HG03039 (cell line): ENCODE measurements around the gene BCL2L13.

Experiments used
- ATAC-seq: cut with Tn5 transposase; IDR thresholded peaks from one replicate; pipeline ENCODE4 v1.9.1; 2021; ENCODE audit warnings: mild to moderate bottlenecking, moderate library complexity; ENCODE audit not compliant: unreplicated experiment

Gene BCL2L13

DNA sequence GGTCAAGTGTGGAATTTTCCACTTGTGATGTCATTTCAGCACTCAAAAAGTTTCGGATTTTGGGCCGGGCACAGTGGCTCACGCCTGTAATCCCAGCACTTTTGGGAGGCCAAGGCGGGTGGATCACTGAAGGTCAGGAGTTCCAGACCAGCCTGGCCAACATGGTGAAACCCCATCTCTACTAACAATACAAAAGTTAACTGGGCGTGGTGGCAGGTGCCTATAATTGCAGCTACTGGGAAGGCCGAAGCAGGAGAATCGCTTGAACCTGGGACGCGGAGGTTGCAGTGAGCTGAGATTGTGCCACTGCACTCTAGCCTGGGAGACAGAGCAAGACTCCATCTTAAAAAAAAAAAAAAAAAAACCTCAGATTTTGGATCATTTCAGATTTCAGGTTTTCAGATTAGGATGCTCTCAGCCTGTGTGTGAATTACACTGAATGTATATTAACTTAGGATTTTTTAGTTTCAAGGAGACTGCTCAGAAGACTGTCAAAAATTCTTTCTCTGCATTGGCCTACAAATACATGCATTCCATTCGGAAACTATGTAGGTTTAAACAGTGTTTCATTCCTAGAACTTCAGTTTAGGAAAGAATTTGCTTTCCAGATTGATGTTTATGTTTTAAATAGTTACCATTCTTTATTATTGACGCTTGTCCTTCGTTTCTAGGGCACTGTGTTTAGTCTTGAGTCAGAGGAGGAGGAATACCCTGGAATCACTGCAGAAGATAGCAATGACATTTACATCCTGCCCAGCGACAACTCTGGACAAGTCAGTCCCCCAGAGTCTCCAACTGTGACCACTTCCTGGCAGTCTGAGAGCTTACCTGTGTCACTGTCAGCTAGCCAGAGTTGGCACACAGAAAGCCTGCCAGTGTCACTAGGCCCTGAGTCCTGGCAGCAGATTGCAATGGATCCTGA, 87.7 kb downstream of the BCL2L13 start:
- no peak for ATAC-seq

GRCh38 chr22:17726928-17727897, 88.7 kb downstream of the BCL2L13 start:
- ATAC-seq: no peak

GRCh38 chr22:17728786-17729185, 90.2 kb downstream of the BCL2L13 start:
- ATAC-seq: no peak

DNA sequence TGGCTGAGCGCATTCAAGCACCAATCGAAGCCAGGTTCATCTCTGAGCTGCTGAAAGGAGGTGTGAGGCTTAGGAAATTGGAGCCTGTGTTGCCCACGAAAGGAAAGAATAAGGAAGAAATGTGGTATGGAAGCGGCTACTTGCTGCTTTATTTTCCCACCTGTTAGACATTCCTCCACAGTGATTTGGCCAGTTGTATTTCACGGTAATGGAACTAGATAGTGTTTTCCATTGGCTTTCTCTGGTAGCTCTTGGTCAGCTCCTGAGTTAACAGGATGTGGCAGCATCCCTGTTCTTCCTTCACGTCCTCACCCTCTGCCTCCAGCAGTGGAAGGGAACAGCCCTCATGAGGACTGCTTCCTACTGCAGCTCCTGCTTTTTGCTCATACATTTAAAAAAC, 91.0 kb downstream of the BCL2L13 start:
- no peak for ATAC-seq

DNA sequence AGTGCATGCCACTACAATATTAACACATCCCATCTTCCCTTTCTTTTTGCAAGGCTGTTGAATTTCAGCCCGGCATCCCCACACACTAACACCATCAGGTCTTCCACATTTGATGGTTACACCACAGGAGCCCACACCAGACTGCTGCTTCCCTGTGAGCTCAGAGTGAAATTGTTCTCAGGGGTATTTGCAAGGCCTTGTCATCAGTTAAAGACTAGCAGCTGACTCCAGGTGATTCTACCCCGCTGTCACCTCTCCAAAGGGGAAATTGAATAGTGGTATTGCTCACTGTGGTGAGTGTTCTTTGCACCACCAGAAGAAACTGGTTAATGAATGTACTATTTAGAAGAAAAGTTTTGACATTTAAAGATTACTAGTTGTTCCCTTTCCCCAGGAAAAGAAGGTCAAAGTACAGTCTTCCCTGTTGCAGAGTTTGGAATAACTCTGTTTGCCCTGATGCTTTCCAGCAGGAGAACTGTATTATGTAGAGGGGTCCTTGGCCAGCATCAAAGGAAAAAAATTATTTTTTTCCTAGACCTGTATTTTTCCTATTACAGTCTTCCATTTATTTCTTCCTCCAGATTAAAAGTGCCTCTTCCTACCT, 93.8 kb downstream of the BCL2L13 start:
- no peak for ATAC-seq

DNA sequence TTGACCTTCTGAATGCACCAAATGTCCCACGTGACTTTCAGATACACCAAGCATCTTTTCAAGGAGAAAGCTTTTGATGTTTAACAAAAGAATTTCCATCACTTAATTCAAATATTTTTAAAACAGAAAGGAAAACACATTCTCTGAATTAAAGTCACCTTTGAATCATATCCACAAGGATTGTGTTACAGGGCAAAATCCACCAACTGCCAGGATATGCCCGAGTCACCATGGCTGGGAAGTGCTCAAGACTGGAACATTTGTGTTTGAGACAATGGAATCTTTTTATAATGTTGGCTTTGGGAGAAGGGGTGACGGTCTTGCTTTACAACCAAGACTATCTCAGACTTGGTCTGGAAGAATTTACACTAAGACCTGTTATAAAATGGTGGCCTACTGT, 94.9 kb downstream of the BCL2L13 start:
- ATAC-seq: no peak

DNA sequence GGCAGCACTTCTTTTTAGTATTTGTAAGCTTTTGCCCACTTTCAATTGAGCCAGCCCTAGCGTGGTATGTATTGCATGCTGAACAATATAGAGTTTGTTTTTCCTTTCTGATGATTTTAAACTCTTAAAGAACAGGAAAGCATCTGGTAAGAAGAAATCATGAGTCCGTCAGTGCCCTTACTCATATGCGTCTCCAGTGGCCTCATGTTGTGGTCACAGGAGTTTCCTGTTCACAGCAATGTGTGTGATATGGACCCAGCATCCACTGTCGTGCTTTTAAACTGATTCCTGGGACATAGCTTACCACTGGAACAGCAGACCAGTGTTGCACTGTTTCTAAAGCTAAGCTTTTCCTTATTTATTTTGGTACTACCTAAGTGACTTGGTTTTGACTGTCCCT, 95.6 kb downstream of the BCL2L13 start:
- ATAC-seq: no peak

DNA sequence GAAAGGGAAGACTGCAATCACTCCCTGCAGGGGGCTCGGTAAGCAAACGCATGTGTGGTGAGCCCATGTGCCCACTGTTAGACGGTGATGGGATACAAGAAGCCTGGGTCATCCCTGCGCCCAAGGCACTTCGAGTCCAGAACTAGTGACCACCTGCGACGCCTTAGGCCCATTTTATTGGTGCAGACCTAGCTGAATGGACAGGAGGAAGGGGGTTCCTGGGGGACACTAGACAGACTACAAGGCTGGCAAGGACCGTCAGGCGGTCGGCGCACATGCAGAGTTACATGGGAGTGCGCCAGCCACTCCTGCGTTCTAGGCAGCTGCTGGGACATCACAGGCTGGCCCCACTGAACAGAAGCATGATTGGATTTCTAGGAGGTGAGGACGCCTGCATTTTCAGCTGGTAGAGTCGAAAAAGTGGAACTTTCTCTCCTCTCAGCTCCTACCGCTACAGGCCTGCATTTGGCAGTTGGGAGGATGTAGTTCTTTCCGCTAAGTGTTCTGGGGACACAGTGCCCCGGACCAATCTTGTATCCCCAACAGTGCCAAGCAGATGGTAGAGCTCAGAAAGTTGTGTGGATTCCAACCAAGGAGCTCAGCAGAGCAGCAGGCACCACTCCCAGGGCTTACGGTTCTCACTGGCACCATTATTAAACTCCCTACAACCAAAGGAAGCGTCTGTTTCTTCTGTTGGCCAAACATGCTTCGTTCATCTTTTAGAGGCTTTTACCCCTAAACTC, 100.0 kb downstream of the BCL2L13 start:
- ATAC-seq: no peak

DNA sequence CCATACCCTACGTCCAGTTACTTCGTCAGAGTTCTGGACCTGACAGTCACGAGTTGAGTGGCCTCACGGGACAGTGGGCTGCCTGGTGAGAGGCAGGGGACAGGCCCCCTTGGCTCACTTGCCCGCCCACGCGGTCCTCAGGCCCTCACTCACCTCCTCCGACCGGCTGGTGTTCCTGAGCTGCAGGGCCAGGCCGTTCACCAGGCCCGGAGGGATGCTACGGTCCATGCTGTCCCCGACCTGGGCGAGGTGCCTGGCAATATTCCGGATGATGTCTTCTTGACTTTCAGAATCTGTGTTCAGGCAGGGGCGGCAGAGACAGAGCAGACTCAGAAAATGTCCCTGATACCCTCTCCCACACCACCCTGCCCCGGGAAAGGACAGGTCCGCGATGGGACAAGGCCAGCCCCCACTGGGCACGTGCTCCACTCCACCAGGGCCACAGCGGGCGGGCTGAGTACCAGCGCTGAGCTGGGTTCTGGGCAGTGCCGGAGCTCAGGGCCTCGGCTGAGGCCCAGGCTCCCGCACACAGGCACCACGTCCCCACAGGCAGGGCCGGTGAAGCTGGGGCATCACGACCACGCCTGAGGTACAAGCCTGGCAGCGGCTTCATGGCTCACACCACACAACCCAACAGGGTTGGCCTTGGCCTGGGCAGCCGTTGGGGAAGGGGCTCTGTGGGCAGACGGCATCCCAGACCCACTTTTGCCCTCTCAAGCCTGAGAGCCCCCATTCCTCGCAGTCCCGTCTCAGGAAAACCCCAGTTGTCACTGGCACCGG, 100.8 kb downstream of the BCL2L13 start:
- ATAC-seq: no peak

DNA sequence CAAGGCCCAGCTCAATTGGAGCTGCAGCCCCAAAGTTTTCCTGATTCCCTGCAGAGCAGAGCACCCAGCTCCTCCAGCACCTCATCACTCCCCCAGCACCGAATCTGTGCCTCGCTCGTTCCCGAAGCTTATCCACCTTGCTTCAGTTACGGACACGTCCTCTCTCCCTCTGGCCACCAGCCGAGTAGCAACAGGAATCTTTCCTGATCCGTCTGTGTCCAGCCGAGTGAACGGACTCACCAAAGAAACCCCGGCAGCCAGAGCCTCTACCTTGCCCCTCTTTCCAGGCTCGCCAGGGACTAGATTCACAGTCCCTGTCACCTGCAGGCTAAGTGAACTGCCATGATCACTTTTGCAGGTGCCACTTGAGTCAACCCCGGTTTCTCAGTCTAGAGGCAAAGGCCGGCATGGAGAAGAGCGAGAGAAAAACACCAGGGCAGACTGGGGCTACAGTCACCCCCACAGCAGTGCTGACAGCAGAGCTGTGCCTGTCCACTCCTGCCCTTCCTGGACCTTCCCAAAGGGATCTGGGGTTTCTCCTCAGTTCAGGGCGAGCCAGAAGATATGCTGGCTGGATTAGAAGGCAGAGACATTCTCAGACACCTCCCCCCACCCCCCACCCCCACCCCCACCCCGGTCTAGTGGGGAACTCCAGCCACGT, 103.4 kb downstream of the BCL2L13 start:
- no peak for ATAC-seq

GRCh38 chr22:17742527-17742902, 104.0 kb downstream of the BCL2L13 start:
- ATAC-seq: no peak

DNA sequence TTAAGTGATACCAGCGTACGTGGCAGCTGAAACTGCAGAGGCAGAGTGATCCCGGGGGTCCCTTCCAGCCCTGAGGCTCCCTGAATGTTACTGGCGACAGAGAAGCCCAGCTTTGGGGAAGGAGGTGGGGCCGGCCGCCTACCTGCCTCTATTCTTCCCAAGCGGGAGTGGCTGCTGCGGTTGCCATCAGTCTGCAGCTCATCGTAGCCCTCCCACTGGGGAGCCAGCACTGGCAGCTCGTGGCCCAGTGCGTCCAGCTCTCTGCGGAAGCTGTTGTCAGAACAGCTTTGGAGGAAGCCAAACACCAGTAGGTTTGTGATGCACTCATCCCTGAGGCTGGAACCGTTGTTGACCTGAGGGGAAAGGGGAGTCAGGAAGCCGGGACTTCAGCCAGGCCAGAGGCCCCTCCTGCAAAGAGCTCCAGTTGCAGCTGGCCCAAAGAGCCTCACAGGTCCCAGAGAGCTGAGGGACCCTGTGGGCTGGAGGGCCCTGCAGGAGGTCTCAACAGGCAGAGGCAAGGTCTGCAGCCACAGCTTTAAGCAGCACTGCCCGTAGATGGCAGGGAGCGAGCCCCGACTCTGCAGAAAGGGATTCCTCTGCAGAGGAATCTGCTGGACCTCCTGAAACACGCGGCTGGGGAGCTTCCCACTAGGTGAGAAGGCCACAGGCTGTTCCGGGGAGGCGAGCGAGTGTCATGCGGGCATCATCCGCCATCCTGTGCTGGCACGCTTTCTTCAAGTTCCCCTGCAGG, 105.3 kb downstream of the BCL2L13 start:
- ATAC-seq: no peak

GRCh38 chr22:17744430-17744829, 105.9 kb downstream of the BCL2L13 start:
- ATAC-seq: no peak

DNA sequence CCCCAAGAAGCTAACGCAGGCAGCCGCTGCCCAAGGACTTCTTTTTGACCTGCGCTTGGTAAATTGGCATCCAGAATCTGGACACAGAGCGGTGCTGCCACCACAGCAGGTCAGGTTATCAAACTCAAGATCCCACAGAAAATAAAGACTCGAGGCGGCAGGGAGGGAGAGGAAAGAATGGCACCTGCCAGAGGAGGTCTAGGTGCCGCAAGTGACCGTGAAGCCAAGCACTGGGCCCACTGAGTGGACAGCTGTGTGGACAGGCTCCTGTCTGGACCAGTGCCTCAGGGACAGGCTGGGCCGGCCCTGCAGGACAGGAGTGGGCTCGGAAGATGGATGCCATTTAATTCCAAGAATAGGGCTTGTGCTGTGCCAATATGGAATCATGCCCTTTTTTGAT, 108.4 kb downstream of the BCL2L13 start:
- no peak for ATAC-seq

DNA sequence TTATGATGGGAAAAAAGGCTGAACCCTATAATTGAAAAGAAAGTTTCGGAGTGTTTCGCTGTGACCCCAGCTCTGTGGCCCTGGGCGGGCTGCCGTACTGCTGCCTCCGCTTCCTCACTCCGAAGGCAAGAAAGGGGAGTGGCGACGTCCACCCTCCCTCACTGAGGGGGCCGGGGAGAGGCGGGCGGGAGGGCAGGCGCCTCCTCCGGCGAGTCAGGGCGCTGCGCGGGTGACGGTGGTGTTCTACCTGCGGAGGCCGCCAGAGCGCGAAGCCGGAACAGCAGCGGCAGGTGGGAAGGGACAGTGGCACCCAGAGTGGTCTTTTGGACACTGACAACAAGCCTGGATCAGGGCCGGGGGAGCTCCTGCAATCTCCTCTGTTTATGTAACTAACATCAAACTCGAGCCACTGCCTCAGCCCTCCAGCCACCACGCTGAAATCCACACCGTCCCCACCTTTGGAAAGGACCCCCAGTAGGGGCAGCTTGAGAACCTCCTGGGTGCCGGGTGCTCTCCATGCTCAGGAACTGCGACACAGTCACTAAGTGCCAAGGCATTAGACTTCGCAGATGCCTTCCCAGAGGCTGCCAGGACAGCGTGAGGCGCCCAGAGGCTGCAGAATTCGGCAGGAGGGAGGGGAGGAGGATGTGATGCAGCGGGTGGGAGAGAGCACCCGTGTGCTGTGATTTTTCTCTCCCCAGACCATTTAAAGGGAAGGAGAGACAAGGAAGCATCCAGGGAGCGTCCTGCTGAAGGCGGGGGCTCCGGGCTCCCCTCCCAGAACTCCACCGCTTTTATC, 110.2 kb downstream of the BCL2L13 start:
- ATAC-seq: no peak

DNA sequence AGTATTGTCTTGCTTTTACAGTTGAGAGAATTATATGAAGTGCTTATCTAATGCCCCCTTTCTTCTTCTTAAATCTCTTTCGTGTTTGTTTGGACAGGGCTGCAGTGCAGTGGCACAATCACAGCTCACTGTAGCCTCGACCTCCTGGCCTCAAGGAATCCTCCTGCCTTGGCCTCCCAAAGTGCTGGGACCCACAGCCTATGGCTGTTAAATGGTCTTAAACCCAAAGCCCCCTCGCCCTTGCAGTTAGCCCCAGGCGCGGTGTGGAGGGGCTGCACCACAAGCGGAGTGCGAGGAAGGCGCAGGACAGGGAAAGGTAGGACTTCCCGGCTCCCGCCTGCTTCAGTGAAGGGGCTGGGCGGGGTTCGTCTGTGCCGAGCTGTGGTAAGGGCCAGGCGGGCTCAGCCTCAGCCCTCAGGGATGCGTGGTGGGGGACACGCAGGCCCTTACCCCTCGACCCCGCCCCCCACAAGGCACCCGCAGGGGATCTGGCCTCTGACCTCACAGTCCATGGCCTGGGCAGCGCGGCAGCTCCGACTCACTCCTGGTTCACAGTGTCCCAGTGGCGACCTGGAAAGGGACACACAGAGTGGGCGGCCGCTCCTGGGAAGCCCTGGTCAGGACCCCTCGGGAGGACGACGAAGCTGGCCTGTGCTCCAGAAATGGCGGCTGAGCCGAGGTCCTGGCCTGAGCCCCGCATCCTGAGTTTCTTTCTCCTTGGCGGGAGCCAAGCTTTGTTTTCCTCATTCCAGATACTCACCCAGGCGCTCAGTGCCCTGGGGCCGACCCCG, 111.2 kb downstream of the BCL2L13 start:
- no peak for ATAC-seq

GRCh38 chr22:17751596-17751995, 113.0 kb downstream of the BCL2L13 start:
- no peak for ATAC-seq
